Inflammatory macrophage treated with lipopolysaccharide for 4 hours (primary cell): Measurements from ENCODE around the gene NOC2L.
A peak's percentile ranks its signal among the peaks of the same experiment; 100 is the strongest.
"Not testable (repeated sequence)": the region's sequence is repeated elsewhere in the genome, so short reads cannot be mapped to it uniquely, and the experiment has no call there.

Experiments used
- DNase-seq: peaks from one replicate; pipeline ENCODE4 v3.0.0-alpha.2; 2020

Gene NOC2L

DNA sequence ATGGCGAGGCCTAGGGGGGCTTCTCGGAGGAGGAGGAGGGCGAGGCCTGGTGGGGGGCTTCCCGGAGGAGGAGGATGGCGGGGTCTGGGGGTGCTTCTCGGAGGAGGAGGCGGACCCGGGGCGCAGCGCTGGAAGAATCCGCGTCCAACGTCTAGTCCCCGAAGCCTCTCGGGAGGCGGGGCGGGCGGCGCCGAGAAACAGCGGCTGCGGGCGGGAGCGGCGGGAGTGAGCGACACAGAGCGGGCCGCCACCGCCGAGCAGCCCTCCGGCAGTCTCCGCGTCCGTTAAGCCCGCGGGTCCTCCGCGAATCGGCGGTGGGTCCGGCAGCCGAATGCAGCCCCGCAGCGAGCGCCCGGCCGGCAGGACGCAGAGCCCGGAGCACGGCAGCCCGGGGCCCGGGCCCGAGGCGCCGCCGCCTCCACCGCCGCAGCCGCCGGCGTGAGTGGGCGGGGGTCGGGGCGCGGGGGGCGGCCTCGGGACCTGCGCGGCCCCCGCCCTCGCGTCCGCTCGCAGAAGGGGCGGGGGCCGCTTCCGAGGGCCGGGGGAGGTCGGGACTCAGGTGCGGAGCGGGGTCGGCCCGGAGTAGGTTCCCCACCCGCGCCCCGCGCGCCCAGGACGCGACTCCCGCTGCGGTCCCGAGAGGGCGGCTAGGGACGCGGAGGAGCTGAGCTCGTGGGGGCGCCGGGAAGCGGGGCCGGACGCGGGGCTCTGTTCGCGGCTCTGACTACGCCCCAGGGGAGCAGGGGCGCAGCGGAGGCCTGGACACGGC is 1.5 kb upstream of the NOC2L start, which contains the start of gene KLHL17:
Gene KLHL17, plus strand, starts transcription at position 222 of the 769 bp plus-strand sequence. Its CDS starts 110 bp downstream, at position 332.
- peak; percentile 70 for DNase-seq

DNA sequence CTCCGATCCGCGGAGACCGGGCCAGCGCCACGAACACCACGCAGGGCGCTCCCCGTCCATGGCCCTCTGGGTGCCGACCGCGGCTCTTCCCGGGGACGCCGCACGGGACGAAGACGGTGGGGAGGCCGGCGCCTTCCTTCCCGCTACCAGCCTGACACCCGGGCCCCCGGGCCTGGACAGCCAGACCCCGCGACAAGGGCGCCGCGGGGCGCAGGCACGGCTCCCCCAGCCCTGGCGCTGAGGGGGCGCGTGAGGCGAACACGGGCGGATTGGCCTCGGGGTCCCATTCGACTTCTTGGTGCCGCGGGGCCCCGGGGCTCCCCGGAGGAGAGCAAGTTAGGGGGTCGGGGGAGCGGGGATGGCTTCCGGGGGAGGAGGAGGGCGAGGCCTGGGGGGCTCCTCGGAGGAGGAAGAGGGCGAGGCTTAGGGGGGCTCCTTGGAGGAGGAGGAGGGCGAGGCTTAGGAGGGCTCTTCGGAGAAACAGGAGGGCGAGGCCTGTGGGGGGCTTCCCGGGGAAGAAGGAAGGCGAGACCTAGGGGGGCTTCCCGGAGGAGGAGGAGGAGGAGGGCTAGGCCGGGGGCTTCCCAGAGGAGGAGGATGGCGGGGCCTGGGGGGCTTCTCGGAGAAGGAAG is 791 bp upstream of the NOC2L start:
- DNase-seq: no peak

DNA sequence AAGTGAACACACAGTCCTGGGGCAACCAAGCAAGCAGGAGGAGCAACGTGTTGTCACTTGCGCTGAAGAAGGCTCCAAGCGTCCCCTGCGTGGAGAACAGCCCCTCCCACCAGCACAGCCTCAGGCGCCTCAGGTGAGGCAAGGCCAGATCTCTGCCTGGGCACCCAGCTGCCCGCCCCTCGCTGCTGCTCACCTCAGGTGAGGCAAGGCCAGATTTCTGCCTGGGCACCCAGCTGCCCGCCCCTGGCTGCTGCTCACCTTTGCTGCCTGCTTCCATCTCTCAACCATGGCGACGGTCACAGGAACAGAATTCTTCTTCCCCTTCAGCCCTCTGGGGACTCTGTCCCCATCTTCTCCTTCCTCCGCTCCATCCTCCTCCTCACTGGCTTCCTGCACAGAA is 2.4 kb downstream of the NOC2L start:
- DNase-seq: no peak

DNA sequence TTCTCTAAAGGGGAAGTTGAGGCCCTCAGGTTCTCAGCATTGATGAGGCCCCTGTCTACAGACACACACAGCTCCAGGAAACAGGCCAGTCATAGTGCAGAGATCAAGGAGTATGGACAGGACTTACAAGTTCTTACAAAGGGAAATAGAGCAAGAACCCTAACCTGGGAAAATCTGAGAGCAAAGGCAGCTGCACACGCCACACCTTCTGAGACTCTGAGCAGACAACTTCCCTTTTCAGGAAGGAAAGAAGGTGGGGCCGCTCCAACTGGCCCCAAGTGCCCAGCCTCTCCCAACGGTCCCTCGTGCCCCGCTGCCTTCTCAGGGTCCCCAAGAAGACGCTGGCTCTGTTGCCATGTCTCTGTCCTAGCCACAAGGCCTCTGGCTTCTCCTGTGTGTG is 3.6 kb downstream of the NOC2L start:
- DNase-seq: no peak

DNA sequence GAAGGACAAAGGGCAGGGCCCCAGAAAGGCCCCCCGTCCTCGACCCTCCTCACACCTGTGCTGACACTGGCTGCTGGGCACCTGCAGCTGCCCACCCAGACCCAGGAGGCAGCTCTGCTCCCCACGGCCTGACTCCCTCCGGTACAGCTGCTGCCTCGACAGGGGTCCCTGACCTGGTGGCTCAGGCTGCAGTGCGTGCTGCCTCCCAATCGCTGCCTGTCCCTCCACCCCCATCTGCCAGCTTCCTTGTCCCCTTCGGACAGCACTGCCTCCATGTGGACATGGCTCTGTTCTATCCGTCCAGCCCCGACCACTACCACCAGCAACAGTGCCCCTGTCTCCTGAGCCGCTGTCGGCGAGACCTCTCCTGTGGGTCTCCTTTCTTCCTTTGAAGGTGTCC is 4.1 kb downstream of the NOC2L start:
- DNase-seq: no peak

DNA sequence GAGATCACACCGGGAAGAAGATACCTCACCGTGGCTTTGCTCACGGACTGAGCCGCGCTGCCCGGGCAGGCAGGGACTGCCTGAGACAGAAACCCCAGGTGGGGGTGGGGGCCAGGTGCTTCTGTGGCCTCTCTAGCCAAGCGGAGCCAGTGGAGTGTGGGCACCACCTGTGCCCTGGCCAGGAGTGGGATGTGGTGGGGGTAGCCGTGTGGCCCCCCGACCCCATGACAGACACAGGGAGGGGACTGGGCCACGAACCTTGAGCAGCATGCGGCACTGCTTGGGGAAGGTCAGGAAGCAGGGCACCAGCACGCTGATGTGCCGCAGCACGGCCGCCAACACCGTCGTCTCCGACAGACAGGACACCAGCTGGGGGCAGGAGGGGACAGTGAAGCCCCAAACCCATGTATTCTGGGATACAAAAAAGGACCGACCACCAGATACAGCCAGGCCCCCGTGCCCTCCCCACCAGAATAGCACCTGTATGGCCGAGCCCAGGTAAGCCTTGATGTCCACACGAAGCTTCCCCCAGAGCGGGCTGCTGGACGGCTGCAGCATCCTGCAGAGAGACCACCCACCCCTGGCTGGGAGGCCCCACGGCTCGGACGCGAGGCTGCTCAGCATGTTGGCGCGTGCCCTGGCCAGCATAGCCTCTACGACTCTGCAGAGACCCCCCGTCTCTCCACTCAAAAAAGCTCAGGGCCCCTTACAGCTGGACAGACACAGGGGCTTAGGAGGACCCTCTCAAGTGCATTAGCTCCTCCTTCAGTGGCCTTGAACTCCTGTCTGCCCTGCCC is 5.3 kb downstream of the NOC2L start:
- DNase-seq: no peak

DNA sequence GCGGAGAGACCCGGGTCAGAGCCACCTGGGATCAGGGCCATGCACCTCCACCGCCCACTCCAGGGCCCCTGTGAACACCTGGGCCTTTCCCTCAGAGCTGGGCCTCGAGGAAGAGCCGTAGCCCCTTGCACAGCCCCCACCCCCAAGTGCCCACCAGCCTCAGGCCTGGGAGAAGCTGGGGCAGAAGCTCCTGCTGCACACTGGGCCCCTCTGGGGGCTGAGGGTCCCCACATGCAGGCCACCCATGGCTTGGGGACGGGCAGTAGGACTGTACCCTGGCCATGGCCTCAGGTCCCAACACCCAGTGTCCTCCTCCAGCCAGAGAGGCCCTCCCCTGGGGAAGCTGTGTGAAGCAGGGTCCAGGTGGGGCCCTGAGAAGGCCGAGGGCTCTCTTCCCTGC is 6.5 kb downstream of the NOC2L start:
- no peak for DNase-seq

DNA sequence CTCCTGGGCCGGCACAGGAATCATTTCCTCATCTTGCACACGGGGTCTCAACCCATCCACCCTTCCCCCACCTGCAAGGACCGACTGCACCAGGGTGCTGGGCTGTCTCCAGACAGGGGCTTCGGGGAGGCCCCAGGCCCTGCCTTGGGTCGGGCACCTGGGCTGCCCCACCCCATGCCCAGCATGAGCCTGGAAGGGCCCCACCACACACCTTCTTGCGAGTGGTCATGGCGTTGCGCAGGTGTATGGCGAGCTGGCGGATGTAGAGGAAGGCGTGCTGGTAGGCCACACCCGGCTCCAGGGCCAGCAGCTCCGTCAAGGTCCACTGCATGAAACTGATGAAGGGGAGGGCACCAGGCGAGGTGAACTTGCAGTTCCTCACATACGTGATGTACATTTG is 6.9 kb downstream of the NOC2L start:
- DNase-seq: no peak

DNA sequence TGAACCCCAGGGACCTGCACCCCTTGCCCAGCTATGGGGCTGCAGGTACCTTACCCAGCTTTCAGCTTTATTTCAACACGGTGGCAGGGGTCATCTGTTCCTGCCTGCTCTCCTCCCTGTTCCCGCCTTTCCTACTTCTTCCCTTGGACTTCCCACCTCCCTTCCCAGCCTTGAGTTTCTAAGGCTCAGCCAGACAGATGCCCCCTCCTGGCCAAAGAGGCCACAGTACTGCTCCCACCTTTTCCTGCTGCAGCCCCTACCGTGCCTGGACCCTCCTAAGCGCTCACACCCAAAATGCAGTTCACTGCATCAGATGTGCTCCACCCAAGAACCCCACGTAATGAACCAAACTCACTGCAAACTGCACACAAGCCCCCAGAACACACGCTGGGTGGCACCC is 7.7 kb downstream of the NOC2L start:
- DNase-seq: no peak

DNA sequence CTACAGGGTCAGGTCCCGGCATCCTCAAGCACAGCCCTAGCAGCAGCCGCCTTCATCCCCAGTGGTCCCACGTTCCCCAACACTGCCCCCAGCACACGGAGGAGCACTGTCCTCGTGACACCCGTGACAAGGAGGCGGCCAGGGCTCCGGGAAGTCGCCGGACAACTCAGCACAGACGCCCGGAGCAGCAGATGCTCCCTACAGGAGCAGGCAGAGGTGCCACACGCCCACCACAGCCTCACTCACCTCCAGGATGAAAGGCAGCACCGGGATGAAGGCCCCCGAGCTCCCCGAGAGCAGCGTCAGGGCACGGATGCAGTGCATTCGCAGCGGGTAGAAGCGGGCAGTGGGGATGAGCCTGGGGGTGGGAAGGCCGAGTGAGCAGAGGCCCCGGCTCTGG is 8.2 kb downstream of the NOC2L start:
- no peak for DNase-seq

DNA sequence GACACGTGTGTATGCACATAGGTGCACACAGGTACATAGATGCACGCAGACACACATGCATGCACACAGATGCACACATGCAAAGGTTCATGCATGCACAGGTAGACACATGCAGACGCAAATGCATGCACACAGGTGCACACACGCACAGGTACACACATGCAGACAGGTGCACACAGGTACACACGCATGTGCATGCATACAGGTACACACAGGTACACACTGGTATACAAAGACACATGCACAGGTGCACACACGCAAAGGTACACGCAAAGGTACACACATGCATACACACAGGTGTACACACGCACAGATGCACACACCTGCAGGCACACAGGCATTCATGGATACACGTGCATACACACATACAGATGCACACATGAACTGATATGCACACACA is 8.8 kb downstream of the NOC2L start:
- DNase-seq: no peak

DNA sequence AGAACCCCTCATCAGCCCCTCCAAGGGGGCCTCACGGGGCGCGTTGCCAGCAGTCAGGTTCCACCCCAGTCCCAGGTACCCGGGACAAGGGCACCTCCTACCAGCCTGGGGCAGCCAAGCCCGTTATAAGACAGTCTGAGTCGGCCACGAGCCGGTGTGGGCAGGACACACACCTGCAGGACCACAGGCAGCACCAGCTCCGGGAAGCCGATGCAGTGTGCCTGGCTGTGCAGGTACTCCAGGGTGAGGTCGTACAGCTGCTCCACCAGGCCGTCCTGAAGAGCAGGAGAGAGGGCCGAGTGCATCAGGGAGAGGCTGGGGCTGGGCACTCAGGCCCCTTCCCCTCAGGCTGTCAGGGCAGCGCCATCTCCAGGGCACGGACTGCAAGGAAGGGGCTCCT is 11.1 kb downstream of the NOC2L start:
- DNase-seq: no peak

DNA sequence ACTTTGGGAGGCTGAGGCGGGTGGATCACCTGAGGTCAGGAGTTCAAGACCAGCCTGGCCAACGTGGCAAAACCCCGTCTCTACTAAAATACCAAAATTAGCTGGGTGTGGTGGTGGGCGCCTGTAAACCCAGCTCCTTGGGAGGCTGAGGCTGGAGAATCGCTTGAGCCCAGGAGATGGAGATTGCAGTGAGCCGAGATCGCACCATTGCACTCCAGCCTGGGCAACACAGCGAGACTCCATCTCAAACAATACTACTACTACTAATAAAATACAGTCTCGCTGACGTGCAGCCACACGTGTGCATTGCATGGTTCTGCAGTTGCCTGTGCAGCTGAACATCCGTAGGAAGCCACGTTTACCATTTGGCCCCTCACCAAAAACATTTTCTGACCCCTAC is 12.2 kb downstream of the NOC2L start:
- not testable (repeated sequence) for DNase-seq

DNA sequence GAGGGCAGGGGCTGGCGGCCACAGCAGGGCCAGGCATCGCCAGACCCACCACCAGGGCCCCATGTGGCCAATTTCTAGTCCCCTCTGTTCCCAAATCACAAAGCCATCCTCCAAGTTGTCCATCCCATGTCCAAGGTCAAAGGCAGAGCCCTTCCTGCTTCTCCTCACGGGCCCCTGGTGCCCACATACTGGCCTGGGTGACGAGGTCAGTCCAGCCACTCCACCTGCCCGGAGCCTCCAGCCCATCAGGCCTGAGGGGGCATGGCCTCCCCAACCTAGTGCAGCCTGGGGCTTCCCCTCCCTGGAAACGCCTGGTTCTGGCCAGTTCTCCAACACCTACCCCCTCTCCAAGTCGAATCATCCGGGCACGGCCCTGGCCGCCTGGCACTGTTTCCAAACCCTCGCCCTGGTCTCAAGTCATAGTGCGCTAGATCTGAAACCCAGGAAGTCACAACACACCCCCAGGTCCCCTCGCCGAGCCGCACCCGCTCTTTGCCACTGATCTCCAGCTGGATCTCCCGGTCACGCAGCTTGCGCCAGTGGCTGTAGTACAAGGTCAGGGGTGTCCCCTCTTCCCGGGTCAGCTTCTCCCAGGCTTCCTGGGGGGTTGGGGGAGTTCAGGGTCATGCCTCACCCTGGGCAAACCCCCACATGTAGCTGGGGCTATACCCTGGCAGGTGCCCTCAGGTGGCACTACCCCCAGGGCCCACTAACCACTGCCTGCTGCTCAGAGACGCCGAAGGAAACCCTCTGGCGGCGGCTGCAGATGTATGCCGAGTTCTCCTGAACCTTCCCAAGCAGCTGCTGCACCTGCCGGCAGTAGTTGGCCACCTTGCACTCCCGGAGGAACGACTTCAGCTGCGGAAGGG is 13.1 kb downstream of the NOC2L start:
- DNase-seq: no peak

DNA sequence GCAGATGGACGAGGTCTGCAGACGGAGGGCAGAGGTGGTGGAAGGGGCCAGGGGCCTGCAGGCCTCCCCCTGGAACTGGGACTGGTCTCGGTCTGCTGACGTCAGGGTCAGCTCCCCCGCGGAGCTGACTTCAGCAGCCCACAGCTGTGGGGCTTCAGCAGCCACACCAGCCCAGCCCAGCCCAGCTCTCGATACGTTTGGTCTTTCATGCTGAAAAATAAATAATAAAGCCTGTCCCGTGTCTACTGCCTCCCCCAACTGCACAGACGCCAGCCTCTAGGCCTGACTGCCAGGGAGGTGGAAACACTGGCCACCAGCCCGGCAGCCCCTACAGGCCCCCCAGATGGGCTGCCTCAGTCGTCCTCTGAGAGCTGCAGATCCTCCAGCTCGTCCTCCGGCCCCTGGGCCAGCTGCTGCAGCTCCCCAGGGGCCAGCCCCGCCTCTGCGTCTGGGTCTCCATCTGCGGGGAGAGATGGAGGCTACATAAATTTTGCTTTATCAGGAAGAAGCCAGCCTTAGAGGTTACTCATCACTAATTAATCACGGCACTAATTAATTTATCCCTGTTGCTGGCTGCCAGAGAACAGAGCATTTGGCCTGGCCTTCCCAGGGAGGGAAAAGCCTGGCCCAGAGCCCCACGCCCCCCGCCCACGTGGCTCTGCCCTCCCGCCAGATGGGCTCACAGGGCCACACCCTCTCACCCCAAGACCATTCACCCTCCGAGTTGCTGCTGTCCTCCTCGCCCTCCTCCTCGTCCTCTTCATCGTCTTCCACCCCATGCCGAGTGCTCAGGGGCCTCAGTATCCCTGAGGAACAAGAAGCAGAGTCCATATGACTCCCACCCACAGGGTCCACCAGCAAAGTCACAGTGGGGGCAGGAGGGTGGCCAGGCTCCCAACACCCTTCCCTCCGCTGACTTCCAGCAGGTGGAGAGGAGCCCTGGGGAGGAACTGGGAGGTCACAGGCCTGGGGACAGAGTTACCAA is 14.4 kb downstream of the NOC2L start:
- no peak for DNase-seq

DNA sequence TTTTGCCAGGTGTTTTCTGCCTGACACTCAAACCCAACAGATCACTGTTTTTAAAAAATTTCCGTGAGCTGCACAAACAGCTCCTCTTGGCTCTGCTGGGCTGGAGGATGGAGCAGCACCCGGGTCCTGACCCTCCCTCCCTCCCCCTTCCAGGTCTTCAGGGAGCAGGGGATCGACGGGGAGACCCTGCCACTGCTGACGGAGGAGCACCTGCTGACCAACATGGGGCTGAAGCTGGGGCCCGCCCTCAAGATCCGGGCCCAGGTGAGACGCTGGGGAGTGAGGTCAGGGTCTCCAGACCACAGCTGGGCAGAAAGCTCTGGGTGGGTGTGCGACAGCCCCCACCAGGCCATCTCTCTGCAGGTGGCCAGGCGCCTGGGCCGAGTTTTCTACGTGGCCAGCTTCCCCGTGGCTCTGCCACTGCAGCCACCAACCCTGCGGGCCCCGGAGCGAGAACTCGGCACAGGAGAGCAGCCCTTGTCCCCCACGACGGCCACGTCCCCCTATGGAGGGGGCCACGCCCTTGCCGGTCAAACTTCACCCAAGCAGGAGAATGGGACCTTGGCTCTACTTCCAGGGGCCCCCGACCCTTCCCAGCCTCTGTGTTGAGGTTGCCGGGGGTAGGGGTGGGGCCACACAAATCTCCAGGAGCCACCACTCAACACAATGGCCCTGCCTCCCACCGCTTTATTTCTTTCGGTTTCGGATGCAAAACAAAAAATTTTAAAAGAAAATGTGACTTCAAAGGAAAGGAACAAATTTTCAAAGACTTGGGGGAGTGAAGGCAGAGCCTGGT is 15.3 kb downstream of the NOC2L start:
- DNase-seq: no peak

DNA sequence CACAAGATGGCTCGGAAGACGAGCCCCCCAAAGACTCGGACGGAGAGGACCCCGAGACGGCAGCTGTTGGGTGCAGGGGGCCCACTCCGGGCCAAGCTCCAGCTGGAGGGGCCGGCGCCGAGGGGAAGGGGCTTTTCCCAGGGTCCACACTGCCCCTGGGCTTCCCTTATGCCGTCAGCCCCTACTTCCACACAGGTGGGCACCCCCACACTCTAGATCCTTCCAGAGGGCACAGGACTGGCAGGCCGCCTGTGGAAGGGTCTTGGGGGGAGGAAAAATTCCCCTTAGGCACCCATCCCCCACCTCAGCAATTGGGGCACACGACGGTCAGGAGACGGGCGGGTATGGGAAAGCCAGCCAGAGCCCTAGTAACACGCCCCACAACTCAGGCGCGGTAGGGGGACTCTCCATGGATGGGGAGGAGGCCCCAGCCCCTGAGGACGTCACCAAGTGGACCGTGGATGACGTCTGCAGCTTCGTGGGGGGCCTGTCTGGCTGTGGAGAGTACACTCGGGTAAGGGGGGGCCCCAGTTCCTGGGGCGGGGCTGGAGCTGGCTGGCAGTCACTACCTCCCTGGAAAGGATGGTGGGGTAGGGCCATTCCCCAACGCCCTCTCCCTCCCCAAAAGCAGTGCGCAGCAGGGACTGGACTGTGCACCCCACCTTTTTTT is 16.1 kb downstream of the NOC2L start:
- no peak for DNase-seq

DNA sequence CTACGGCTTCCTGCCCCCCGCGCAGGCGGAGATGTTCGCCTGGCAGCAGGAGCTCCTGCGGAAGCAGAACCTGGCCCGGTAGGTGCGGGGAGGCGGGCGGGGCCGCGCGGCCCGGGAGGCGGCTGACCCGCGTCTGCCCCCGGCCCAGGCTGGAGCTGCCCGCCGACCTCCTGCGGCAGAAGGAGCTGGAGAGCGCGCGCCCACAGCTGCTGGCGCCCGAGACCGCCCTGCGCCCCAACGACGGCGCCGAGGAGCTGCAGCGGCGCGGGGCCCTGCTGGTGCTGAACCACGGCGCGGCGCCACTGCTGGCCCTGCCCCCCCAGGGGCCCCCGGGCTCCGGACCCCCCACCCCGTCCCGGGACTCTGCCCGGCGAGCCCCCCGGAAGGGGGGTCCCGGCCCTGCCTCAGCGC is 16.6 kb downstream of the NOC2L start:
- DNase-seq: no peak

DNA sequence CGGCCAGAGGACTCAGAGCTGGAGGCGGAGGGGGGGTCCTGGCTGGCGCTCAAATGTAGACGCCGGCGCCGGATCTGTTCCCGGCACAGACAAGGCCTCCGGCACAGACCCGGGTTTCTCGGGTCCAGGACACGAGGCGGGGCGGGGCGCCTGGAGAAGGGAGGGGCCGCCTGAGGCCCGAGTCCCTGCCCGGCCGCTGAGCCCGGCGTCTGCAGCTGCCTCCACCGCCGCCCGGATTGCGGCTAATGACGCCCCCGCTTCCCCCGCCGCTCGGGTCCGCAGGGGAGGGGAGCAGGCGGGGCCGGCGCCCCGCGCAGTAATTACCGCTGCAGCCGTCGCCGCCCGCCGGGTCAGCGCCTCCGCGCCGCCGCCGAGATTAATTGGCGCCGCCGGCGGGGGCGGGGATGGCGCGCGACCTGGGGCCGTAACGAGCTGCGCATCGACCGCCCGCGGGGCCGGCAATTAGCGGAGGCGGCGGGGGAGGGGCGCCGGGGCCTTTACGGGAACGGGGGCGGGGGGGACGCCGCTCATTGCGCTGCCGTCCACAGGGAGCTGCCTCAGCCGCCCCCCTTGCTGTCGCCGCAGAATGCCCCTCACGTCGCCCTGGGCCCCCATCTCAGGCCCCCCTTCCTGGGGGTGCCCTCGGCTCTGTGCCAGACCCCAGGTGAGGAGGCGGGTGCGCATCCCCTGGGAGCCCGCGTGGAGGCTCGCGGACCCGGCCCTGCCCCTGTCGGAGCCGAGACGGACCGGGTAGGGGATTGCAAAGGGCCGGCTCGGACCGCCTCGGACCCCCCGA is 17.3 kb downstream of the NOC2L start:
- DNase-seq: peak; percentile 25
